Loucy (cell line): ENCODE data around the gene POU4F1.
A peak's percentile ranks its signal among the peaks of the same experiment; 100 is the strongest.

Experiments
- H2AFZ ChIP-seq: fragments of 200-600 bp; sonication (generic); 2 replicates; pipeline ENCODE4 v1.6.0; 2016; ENCODE audit warnings: antibody characterized with exemption, mild to moderate bottlenecking, low read length, moderate library complexity
- H3F3A ChIP-seq: fragments of 200-600 bp; 2 replicates; pipeline ENCODE4 v1.6.0; 2016; ENCODE audit warnings: antibody characterized with exemption, low read depth, mild to moderate bottlenecking
- H3K27me3 ChIP-seq: fragments of 200-600 bp; sonication (generic); 2 replicates; pipeline ENCODE4 v1.6.1; 2014; ENCODE audit warnings: low read length, mild to moderate bottlenecking; ENCODE audit not compliant: insufficient read depth, poor library complexity, severe bottlenecking
- H3K36me3 ChIP-seq: fragments of 200-600 bp; sonication (generic); 2 replicates; pipeline ENCODE4 v1.6.1; 2016; ENCODE audit warnings: low read length; ENCODE audit not compliant: insufficient read depth
- H3K4me1 ChIP-seq: fragments of 200-600 bp; sonication (generic); 2 replicates; pipeline ENCODE4 v1.5.1; 2014; ENCODE audit warnings: low read length, mild to moderate bottlenecking; ENCODE audit not compliant: insufficient read depth, poor library complexity, severe bottlenecking
- H3K4me2 ChIP-seq: fragments of 200-600 bp; sonication (generic); 2 replicates; pipeline ENCODE4 v1.6.0; 2014; ENCODE audit warnings: antibody characterized with exemption, low read length, low read depth, mild to moderate bottlenecking; ENCODE audit not compliant: poor library complexity, severe bottlenecking
- H3K4me3 ChIP-seq: fragments of 200-600 bp; sonication (generic); 2 replicates; pipeline ENCODE4 v1.5.1; 2014; ENCODE audit warnings: low read length, mild to moderate bottlenecking, mixed read lengths; ENCODE audit not compliant: poor library complexity, severe bottlenecking
- H3K79me2 ChIP-seq: fragments of 200-600 bp; sonication (generic); 2 replicates; pipeline ENCODE4 v1.6.1; 2014; ENCODE audit warnings: low read length; ENCODE audit not compliant: insufficient read depth
- H3K9ac ChIP-seq: fragments of 200-600 bp; sonication (generic); 2 replicates; pipeline ENCODE4 v1.6.0; 2014; ENCODE audit warnings: mild to moderate bottlenecking, low read depth, low read length, moderate library complexity; ENCODE audit not compliant: poor library complexity, severe bottlenecking
- H3K9me2 ChIP-seq: fragments of 200-600 bp; sonication (generic); replicated peaks from 2 replicates; pipeline ENCODE4 v1.6.1; 2016; ENCODE audit warnings: low read depth, low read length, mixed read lengths
- H3K9me3 ChIP-seq: fragments of 200-600 bp; sonication (generic); 2 replicates; pipeline ENCODE4 v1.6.1; 2014; ENCODE audit warnings: mild to moderate bottlenecking, antibody characterized with exemption, low read length, low read depth; ENCODE audit not compliant: insufficient read depth
- H4K20me1 ChIP-seq: fragments of 200-600 bp; sonication (generic); 2 replicates; pipeline ENCODE4 v1.6.0; 2014; ENCODE audit warnings: antibody characterized with exemption, low read length, mild to moderate bottlenecking; ENCODE audit not compliant: insufficient read depth, poor library complexity, severe bottlenecking
- CTCF ChIP-seq: fragments of 200-600 bp; sonication (generic); conservative IDR thresholded peaks from 2 replicates; pipeline ENCODE4 v1.5.1; 2014; ENCODE audit warnings: mild to moderate bottlenecking, antibody characterized with exemption, low read length
- EZH2phosphoT487 ChIP-seq: fragments of 200-600 bp; IDR thresholded peaks from 2 replicates; pipeline ENCODE4 v1.6.1; 2018; ENCODE audit warnings: antibody characterized with exemption, mild to moderate bottlenecking, moderate library complexity, borderline replicate concordance

The POU4F1 gene

DNA sequence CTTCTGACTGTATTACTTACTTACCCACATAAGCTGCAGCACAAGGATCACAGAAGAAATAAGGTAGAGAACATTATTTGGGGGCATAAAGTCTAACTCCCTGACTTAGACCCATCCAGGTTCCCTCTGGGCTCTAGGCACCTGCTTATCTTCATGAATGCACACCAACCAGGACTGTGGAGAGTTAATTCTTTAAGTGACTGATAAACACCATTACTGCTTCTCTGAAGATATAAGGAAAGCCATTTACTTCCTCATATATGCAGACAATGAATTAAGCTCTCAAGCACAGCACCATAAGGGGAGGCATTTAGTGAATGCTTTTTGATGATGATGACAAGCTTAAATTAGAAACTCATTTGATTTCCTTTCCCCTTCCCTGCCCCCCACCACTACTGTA is 33.1 kb upstream of the POU4F1 start:
- H3K4me1 ChIP-seq, result peaks cover 32% of the 10 kb centered on the region
- H3K79me2 ChIP-seq, result peaks cover 53% of the 10 kb centered on the region
- no peaks in the 10 kb centered on the region for H3K27me3 ChIP-seq
- peaks cover 88% of the 10 kb centered on the region for H3K36me3 ChIP-seq
- H2AFZ ChIP-seq, result no peak overlapping the region
- TF ChIP-seq EZH2phosphoT487 (no peak), CTCF (no peak)
- peaks cover 12% of the 10 kb centered on the region for H3F3A ChIP-seq
- peaks cover 36% of the 10 kb centered on the region for H4K20me1 ChIP-seq
- no peaks in the 10 kb centered on the region for H3K9me3 ChIP-seq
- no peaks in the 10 kb centered on the region for H3K9me2 ChIP-seq
- no peak overlapping the region for H3K4me2 ChIP-seq
- no peak overlapping the region for H3K4me3 ChIP-seq
- H3K9ac ChIP-seq, result no peak overlapping the region

- H3K9ac ChIP-seq, result no peak overlapping the region
Observed at GRCh38 chr13:78632996-78633395, 29.6 kb upstream of the POU4F1 start.

GRCh38 chr13:78631077-78631476 is 27.7 kb upstream of the POU4F1 start:
- H3K4me2 ChIP-seq, result peak overlapping the region; percentile 5
- no peaks in the 10 kb centered on the region for H3F3A ChIP-seq
- peaks cover 28% of the 10 kb centered on the region for H4K20me1 ChIP-seq
- peaks cover 87% of the 10 kb centered on the region for H3K36me3 ChIP-seq
- no peaks in the 10 kb centered on the region for H3K9me2 ChIP-seq
- H3K9ac ChIP-seq, result no peak overlapping the region
- peaks cover 26% of the 10 kb centered on the region for H3K4me1 ChIP-seq
- TF ChIP-seq EZH2phosphoT487 (no peak), CTCF (no peak)
- H3K9me3 ChIP-seq, result no peaks in the 10 kb centered on the region
- no peak overlapping the region for H2AFZ ChIP-seq
- H3K27me3 ChIP-seq, result no peaks in the 10 kb centered on the region
- H3K4me3 ChIP-seq, result no peak overlapping the region
- peaks cover 52% of the 10 kb centered on the region for H3K79me2 ChIP-seq

More at GRCh38 chr13:78632996-78633395, 29.6 kb upstream of the POU4F1 start:
- no peaks in the 10 kb centered on the region for H3K27me3 ChIP-seq
- H3F3A ChIP-seq, result peaks cover 4% of the 10 kb centered on the region
- H3K9me2 ChIP-seq, result no peaks in the 10 kb centered on the region
- TF ChIP-seq CTCF, result no peak
- peaks cover 43% of the 10 kb centered on the region for H4K20me1 ChIP-seq
- no peak overlapping the region for H3K4me2 ChIP-seq
- peaks cover 60% of the 10 kb centered on the region for H3K79me2 ChIP-seq
- peaks cover 87% of the 10 kb centered on the region for H3K36me3 ChIP-seq
- H3K4me1 ChIP-seq, result peaks cover 45% of the 10 kb centered on the region
- no peaks in the 10 kb centered on the region for H3K9me3 ChIP-seq
- no peak overlapping the region for H2AFZ ChIP-seq
- H3K4me3 ChIP-seq, result no peak overlapping the region
